HepG2 (cell line): ENCODE data around the gene FMOD. TPM values are rescaled to one million over a fixed set of nuclear protein-coding genes. Genes with fewer than 3 reads are reported as not detected.

ENCODE experiments used
- ATAC-seq: fragments of 200-7000 bp; cut with Tn5 transposase; 3 replicates; pipeline ENCODE4 v1.9.1; 2020; ENCODE audit warnings: mild to moderate bottlenecking, moderate library complexity
- BruUV-seq: library from RNA; stranded (reverse); fragments of 400-500 nt; replicated peaks from 2 replicates; lab custom pipeline; 2021; lab: Mats Ljungman, UMichigan
- CTCF ChIA-PET: fragments of 300-600 bp; formaldehyde crosslinking; extraction: SDS; loops from one replicate; lab custom pipeline; 2021; ENCODE audit warnings: low total read pairs, inconsistent platforms, low intra/inter-chr PET ratio; lab: Yijun Ruan, JAX
- POLR2A ChIA-PET: fragments of 350-600 bp; sonication (Branson Sonifier 250); formaldehyde crosslinking; loops from one replicate; lab custom pipeline; 2020; ENCODE audit warnings: antibody characterized with exemption, inconsistent platforms; lab: Yijun Ruan, JAX
- DNase-seq: peaks from one replicate; pipeline ENCODE4 v3.0.0-alpha.2; 2015; ENCODE audit warnings: low spot score
- FAIRE-seq: peaks from 3 replicates; lab custom pipeline; 2011; peaks lifted over from hg19 to GRCh38; lab: Jason Lieb, UNC
- H2AFZ ChIP-seq: one replicate; pipeline ENCODE4 v1.6.1; 2011; ENCODE audit warnings: low read length, inconsistent platforms
- H3K27ac ChIP-seq: fragments of 300-600 bp; 3 replicates; pipeline ENCODE4 v1.8.0; 2011; ENCODE audit warnings: mixed run types, mild to moderate bottlenecking, mixed read lengths, low read length, inconsistent platforms; ENCODE audit not compliant: insufficient read depth; ENCODE audit errors: extremely low read length
- H3K27me3 ChIP-seq, 2 experiments: fragments of 200-600 bp in 1 of 2; 2 replicates in 1 of 2; 3 replicates in 1 of 2; pipeline versions ENCODE4 v1.6.0 to v1.8.0; 2011; ENCODE audit warnings: low read length in 2 of 2, mild to moderate bottlenecking in 2 of 2, moderate library complexity in 2 of 2, inconsistent platforms in 1 of 2; ENCODE audit not compliant: insufficient read depth in 2 of 2, control insufficient read depth in 1 of 2
- H3K36me3 ChIP-seq, 2 experiments: fragments of 200-600 bp in 1 of 2; replicated peaks in 1 of 2; 2 replicates in 1 of 2; 3 replicates in 1 of 2; pipeline versions ENCODE4 v1.5.1 to v1.8.0; 2011; ENCODE audit warnings: low read length in 2 of 2, inconsistent platforms in 1 of 2; ENCODE audit not compliant: insufficient read depth in 2 of 2, control insufficient read depth in 1 of 2
- H3K4me1 ChIP-seq: 2 replicates; pipeline ENCODE4 v1.5.1; 2012; ENCODE audit warnings: low read length, inconsistent platforms; ENCODE audit not compliant: insufficient read depth
- H3K4me2 ChIP-seq: 2 replicates; pipeline ENCODE4 v1.6.0; 2011; ENCODE audit warnings: low read depth, low read length, inconsistent platforms
- H3K4me3 ChIP-seq, 3 experiments: fragments of 200-600 bp in 1 of 3; sonication (generic), shearing (Covaris generic) in 1 of 3; replicated peaks in 1 of 3; 2 replicates each; pipeline ENCODE4 v1.5.1; 2011 to 2016; ENCODE audit warnings: low read length in 3 of 3, inconsistent platforms in 2 of 3, low read depth in 2 of 3, mild to moderate bottlenecking in 2 of 3, control low read depth in 1 of 3, mixed read lengths in 1 of 3; ENCODE audit not compliant: insufficient read depth in 1 of 3
- H3K79me2 ChIP-seq: one replicate; pipeline ENCODE4 v1.6.1; 2011; ENCODE audit warnings: low read length, inconsistent platforms; ENCODE audit not compliant: insufficient read depth
- H3K9ac ChIP-seq: 2 replicates; pipeline ENCODE4 v1.6.0; 2011; ENCODE audit warnings: mild to moderate bottlenecking, low read depth, low read length, inconsistent platforms; ENCODE audit not compliant: insufficient read depth
- H3K9me3 ChIP-seq: 2 replicates; pipeline ENCODE4 v1.5.1; 2012; ENCODE audit warnings: mild to moderate bottlenecking, low read length
- H4K20me1 ChIP-seq: 2 replicates; pipeline ENCODE4 v1.6.0; 2011; ENCODE audit warnings: inconsistent platforms, mild to moderate bottlenecking, low read length, moderate library complexity; ENCODE audit not compliant: insufficient read depth
- BCL3 ChIP-seq: sonication (generic); formaldehyde crosslinking; IDR thresholded peaks from 2 replicates; pipeline ENCODE4 v1.5.1; 2020; ENCODE audit warnings: mild to moderate bottlenecking, missing genetic modification reagents, moderate library complexity
- CSRNP2 ChIP-seq: sonication (generic); formaldehyde crosslinking; conservative IDR thresholded peaks from 2 replicates; pipeline ENCODE4 v1.8.0; 2022; ENCODE audit warnings: low read depth, missing genetic modification reagents
- E2F1 ChIP-seq: sonication (generic); formaldehyde crosslinking; IDR thresholded peaks from 2 replicates; pipeline ENCODE4 v1.5.0; 2020; ENCODE audit warnings: missing genetic modification reagents
- KAT8 ChIP-seq: IDR thresholded peaks from 2 replicates; pipeline ENCODE4 v1.6.1; 2016; ENCODE audit warnings: missing genetic modification reagents, missing compliant biosample characterization
- KIAA2018 ChIP-seq: sonication (generic); formaldehyde crosslinking; IDR thresholded peaks from 2 replicates; pipeline ENCODE4 v1.5.0; 2020; ENCODE audit warnings: mild to moderate bottlenecking, missing genetic modification reagents, borderline replicate concordance
- POGZ ChIP-seq: sonication (generic); formaldehyde crosslinking; IDR thresholded peaks from 2 replicates; pipeline ENCODE4 v1.4.0; 2020; ENCODE audit warnings: mild to moderate bottlenecking, missing genetic modification reagents
- SATB2 ChIP-seq: sonication (generic); formaldehyde crosslinking; IDR thresholded peaks from 2 replicates; pipeline ENCODE4 v1.5.0; 2020; ENCODE audit warnings: missing genetic modification reagents
- SIN3A ChIP-seq: IDR thresholded peaks from 2 replicates; pipeline ENCODE4 v1.6.1; 2011; ENCODE audit warnings: low read depth, mild to moderate bottlenecking, control low read depth, low read length, borderline replicate concordance
- TEF ChIP-seq: sonication (generic); formaldehyde crosslinking; IDR thresholded peaks from 2 replicates; pipeline ENCODE4 v1.5.0; 2020; ENCODE audit warnings: missing genetic modification reagents
- WIZ ChIP-seq: sonication (generic); formaldehyde crosslinking; IDR thresholded peaks from 2 replicates; pipeline ENCODE4 v1.5.1; 2020; ENCODE audit warnings: mild to moderate bottlenecking, missing genetic modification reagents
- ZNF329 ChIP-seq: sonication (generic); formaldehyde crosslinking; IDR thresholded peaks from 2 replicates; pipeline ENCODE4 v1.9.0; 2021; ENCODE audit warnings: low read depth, mild to moderate bottlenecking, missing genetic modification reagents
- ZNF354B ChIP-seq: sonication (generic); formaldehyde crosslinking; IDR thresholded peaks from 2 replicates; pipeline ENCODE4 v1.8.0; 2022; ENCODE audit warnings: mild to moderate bottlenecking, missing genetic modification reagents
- WGBS: methylation state at CpG from one replicate; pipeline ENCODE4 v1.1.6; 2017; ENCODE audit warnings: low lambda C conversion rate; 5-methylcytosine and 5-hydroxymethylcytosine counted together
- in situ Hi-C: cut with HindIII; loops from 2 replicates; pipeline ENCODE4 v1.10.0; 2017; ENCODE audit warnings: low pct_unique_long_range_greater_than_20kb; ENCODE audit not compliant: extremely low pct_ligation_motif_present
- intact Hi-C: fragments of 100-400 bp; cut with micrococcal nuclease; formaldehyde crosslinking; loops from one replicate; pipeline ENCODE4 v1.10.0; 2022; ENCODE audit not compliant: unreplicated experiment
- polyA plus RNA-seq, 8 experiments: library from polyadenylated mRNA; depleted of rRNA in 3 of 8; stranded (reverse) in 7 of 8; unstranded in 1 of 8; fragments of >200 nt; fragmentation: Illumina TruSeq in 4 of 8; extraction: Trizol in 4 of 8; gene quantifications; 2 replicates each; pipeline versions ENCODE4 v1.2.1 to v1.2.3, GENCODE V29; 2011 to 2016; ENCODE audit warnings: low read depth in 4 of 8, missing spikeins in 1 of 8, mixed read lengths in 1 of 8; ENCODE audit not compliant: insufficient read depth in 1 of 8
- total RNA-seq, 5 experiments: library from RNA; depleted of rRNA; stranded (reverse); fragments of >200 nt; fragmentation: Illumina TruSeq; extraction: Trizol; gene quantifications; 2 replicates each; pipeline ENCODE4 v1.2.3, GENCODE V29; 2016; ENCODE audit warnings: low read depth in 1 of 5

Gene FMOD
- total and polyA plus RNA-seq, 2 of the 13 experiments (the other 11 are each of a cell fraction or from before 2014, with no cell fraction given): 0.08 TPM; not detected in 1

- in situ Hi-C loops (no loop called here), intact Hi-C loops (no loop called here)
- FAIRE-seq (no peak), DNase-seq (no peak), ATAC-seq (no peak)
- no peaks in the 10 kb centered on the region for H3K79me2 ChIP-seq
- no peaks in the 10 kb centered on the region for H3K36me3 ChIP-seq
- WGBS: 43% methylated on average over 3 of the region's 4 CpGs
- H3K4me2 ChIP-seq: no peak overlapping the region
- H3K4me1 ChIP-seq: peaks cover 16% of the 10 kb centered on the region
- no peak overlapping the region for H3K27ac ChIP-seq
- peaks cover 0 to 34% of the 10 kb centered on the region in 2 experiments; a peak in 4 of 5 replicates for H3K27me3 ChIP-seq
- no peaks in the 10 kb centered on the region for H3K9me3 ChIP-seq
- no TSS peak for BruUV-seq
- no peak overlapping the region for H3K9ac ChIP-seq
- H4K20me1 ChIP-seq: no peaks in the 10 kb centered on the region
- ChIA-PET CTCF (no interaction called here), POLR2A (no interaction called here)
- no peak overlapping the region for H3K4me3 ChIP-seq
- H2AFZ ChIP-seq: no peak overlapping the region
- TF ChIP-seq WIZ (CRISPR knock-in tag) (no peak), ZNF354B (CRISPR knock-in tag) (no peak), BCL3 (CRISPR knock-in tag) (no peak), KIAA2018 (no peak), CSRNP2 (CRISPR knock-in tag) (no peak), KAT8 (CRISPR knock-in tag) (no peak), ZNF329 (CRISPR knock-in tag) (no peak), E2F1 (no peak), TEF (CRISPR knock-in tag) (no peak), POGZ (CRISPR knock-in tag) (no peak), SIN3A (no peak), SATB2 (no peak)
These were observed 51.8 kb downstream of the FMOD start for GRCh38 chr1:203299169-203299568.
